HEK293T (cell line): ENCODE data around the gene TEX26.

ENCODE experiments used
- CTCF ChIA-PET: fragments of 350-600 bp; formaldehyde crosslinking; extraction: SDS; loops from one replicate; lab custom pipeline; 2021; ENCODE audit warnings: antibody characterized with exemption, inconsistent platforms; lab: Yijun Ruan, JAX
- POLR2A ChIA-PET: fragments of 350-600 bp; formaldehyde crosslinking; extraction: SDS; loops from one replicate; lab custom pipeline; 2020; ENCODE audit warnings: antibody characterized with exemption, inconsistent platforms; lab: Yijun Ruan, JAX
- DNase-seq: peaks from one replicate; pipeline ENCODE4 v3.0.0; 2012; ENCODE audit warnings: mixed read lengths; ENCODE audit errors: extremely low spot score
- ARNT ChIP-seq: fragments of 450-650 bp; IDR thresholded peaks from 2 replicates; pipeline ENCODE4 v1.6.1; 2017; ENCODE audit warnings: mild to moderate bottlenecking
- BHLHE40 ChIP-seq: fragments of 450-650 bp; IDR thresholded peaks from 2 replicates; pipeline ENCODE4 v1.6.1; 2016; ENCODE audit warnings: mild to moderate bottlenecking, moderate library complexity, borderline replicate concordance
- CTBP1 ChIP-seq: fragments of 450-650 bp; IDR thresholded peaks from 2 replicates; pipeline ENCODE4 v1.6.1; 2016; ENCODE audit warnings: borderline replicate concordance
- ELF4 ChIP-seq: fragments of 450-650 bp; IDR thresholded peaks from 2 replicates; pipeline ENCODE4 v1.6.1; 2017; ENCODE audit warnings: antibody characterized with exemption
- FOXA1 ChIP-seq: fragments of 450-650 bp; IDR thresholded peaks from 2 replicates; pipeline ENCODE4 v1.6.1; 2016; ENCODE audit warnings: mild to moderate bottlenecking
- FOXK2 ChIP-seq: fragments of 450-650 bp; IDR thresholded peaks from 2 replicates; pipeline ENCODE4 v1.6.1; 2016; ENCODE audit warnings: mild to moderate bottlenecking
- FOXM1 ChIP-seq: fragments of 450-650 bp; IDR thresholded peaks from 2 replicates; pipeline ENCODE4 v1.6.1; 2017; ENCODE audit warnings: mild to moderate bottlenecking, borderline replicate concordance
- HDGF ChIP-seq: fragments of 450-650 bp; IDR thresholded peaks from 2 replicates; pipeline ENCODE4 v1.6.1; 2017; ENCODE audit warnings: antibody characterized with exemption, borderline replicate concordance
- L3MBTL2 ChIP-seq: fragments of 450-650 bp; conservative IDR thresholded peaks from 2 replicates; pipeline ENCODE4 v1.6.1; 2016; ENCODE audit warnings: mild to moderate bottlenecking
- LEF1 ChIP-seq: fragments of 450-650 bp; IDR thresholded peaks from 2 replicates; pipeline ENCODE4 v1.6.1; 2017; ENCODE audit warnings: mild to moderate bottlenecking, borderline replicate concordance
- NFRKB ChIP-seq: fragments of 450-650 bp; IDR thresholded peaks from 2 replicates; pipeline ENCODE4 v1.6.1; 2016; ENCODE audit warnings: mild to moderate bottlenecking, moderate library complexity
- SP1 ChIP-seq: fragments of 450-650 bp; IDR thresholded peaks from 2 replicates; pipeline ENCODE4 v1.6.1; 2017
- SUZ12 ChIP-seq: fragments of 450-650 bp; IDR thresholded peaks from 2 replicates; pipeline ENCODE4 v1.6.1; 2016; ENCODE audit warnings: mild to moderate bottlenecking
- TARDBP ChIP-seq: fragments of 450-650 bp; IDR thresholded peaks from 2 replicates; pipeline ENCODE4 v1.6.1; 2016
- ZNF384 ChIP-seq: fragments of 450-650 bp; IDR thresholded peaks from 2 replicates; pipeline ENCODE4 v1.6.1; 2016
- TF ChIP-seq, protein P1 (sequence below): fragments of 450-650 bp; IDR thresholded peaks from 2 replicates; pipeline ENCODE4 v1.6.1; 2016

TEX26 gene

DNA sequence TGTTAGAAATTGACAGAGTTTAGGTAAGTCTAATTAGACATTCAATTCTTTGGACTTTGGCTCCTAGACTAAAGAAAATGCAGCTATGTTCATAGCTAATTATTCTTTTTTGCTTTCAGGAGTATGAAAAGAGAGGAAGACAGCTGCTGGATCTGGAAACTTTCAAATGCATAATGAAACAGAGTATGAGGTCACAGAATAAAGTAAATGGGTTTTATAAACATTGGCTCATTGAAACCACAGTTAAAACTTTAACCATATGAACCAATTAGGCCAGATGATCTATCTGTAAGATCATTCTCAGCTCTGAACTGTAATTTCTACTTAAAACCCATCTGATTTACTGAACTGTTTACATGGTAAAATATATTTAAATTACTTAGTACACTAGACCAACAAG, 82.7 kb downstream of the TEX26 start:
- ChIA-PET POLR2A (no interaction called here), CTCF (no interaction called here)
- no peak for DNase-seq

DNA sequence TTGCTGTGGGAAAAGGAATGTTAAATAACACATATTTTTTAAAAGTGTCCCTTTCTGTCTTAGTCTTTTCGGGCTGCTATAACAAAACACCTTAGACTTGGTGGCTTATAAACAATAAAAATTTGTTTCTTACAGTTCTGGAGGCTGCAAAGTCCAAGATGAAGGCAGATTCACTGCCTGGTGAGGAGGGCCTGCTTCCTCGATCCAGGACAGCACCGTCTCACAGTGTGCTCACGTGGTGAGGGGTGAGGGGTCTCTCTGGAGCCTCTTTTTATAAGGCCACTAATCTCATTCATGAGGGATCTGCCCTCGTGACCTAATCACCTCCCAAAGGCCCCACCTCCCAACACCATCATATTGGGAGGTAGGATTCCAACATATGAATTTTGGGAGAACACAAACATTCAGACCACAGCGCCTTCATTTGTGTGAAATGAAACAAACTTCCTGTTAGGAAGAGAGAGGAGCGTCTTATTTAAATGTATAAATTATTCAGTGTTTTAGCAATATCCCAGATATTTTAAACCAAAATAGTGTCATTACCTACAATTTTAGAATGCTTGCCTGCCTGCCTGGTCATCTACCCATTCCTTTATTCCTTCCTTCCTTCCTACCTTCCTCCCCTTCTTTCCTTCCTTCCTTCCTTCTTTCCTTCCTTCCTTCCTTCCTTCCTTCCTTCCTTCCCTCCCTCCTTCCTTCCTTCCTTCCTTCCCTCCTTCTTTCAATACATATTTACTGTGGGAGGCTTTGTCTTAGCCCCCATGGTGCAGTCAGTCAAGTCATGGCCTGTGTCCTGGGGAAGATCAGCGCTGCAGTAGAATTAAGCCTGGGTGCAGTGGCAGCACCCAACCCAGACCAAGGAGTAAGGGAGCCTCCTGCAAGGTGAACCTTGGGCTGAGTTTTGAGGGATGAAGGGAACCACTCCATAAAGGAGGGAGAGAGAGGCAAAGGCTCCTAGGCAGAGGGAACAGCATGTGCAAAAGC, 84.2 kb downstream of the TEX26 start:
- CTCF ChIA-PET: no interaction called here

More for the DNA sequence above, 82.7 kb downstream of the TEX26 start:
- TF ChIP-seq NFRKB: no peak
- no peak for TF ChIP-seq CTBP1
- no peak for TF ChIP-seq FOXK2
- no peak for TF ChIP-seq L3MBTL2
- TF ChIP-seq ZNF384: no peak
- no peak for TF ChIP-seq SUZ12
- TF ChIP-seq HDGF: no peak
- no peak for TF ChIP-seq FOXM1
- TF ChIP-seq TARDBP: no peak
- TF ChIP-seq BHLHE40: no peak
- TF ChIP-seq, protein P1, sequence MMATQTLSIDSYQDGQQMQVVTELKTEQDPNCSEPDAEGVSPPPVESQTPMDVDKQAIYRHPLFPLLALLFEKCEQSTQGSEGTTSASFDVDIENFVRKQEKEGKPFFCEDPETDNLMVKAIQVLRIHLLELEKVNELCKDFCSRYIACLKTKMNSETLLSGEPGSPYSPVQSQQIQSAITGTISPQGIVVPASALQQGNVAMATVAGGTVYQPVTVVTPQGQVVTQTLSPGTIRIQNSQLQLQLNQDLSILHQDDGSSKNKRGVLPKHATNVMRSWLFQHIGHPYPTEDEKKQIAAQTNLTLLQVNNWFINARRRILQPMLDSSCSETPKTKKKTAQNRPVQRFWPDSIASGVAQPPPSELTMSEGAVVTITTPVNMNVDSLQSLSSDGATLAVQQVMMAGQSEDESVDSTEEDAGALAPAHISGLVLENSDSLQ: no peak
- TF ChIP-seq FOXA1: no peak
- no peak for TF ChIP-seq LEF1
- no peak for TF ChIP-seq ELF4

DNA sequence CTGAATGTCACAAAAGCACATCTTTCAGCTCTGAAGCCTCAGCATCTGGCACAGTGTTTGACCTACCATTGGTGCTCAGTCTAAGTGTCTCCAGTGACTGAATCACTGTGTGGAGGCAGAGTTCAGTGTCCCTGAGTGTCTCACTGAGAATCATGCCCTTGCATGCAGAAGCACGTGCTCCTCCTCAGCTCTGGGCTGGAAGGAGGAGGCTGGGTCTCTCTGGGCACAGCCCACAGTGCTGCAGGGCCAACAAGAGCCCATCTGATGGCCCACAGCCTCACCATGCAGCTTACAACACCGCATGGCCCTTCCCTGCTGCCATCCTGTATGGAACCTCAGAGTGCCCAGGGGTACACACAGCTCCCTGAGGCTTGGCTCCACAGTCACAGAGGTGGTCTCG, 86.1 kb downstream of the TEX26 start:
- no peak for TF ChIP-seq FOXM1
- no peak for TF ChIP-seq NFRKB
- no peak for TF ChIP-seq ZNF384
- TF ChIP-seq FOXA1: no peak
- no peak for TF ChIP-seq SP1
- TF ChIP-seq SUZ12: no peak
- TF ChIP-seq, protein P1: no peak
- no peak for TF ChIP-seq ARNT
- TF ChIP-seq L3MBTL2: no peak
- no peak for TF ChIP-seq CTBP1
- ChIA-PET POLR2A (no interaction called here), CTCF (no interaction called here)
- no peak for DNase-seq

More for the DNA sequence above, 84.2 kb downstream of the TEX26 start:
- DNase-seq: no peak
- TF ChIP-seq L3MBTL2: no peak
- TF ChIP-seq HDGF: no peak
- no peak for TF ChIP-seq SUZ12
- no peak for TF ChIP-seq FOXM1
- TF ChIP-seq FOXK2: no peak
- no peak for TF ChIP-seq LEF1
- TF ChIP-seq ELF4: no peak
- TF ChIP-seq BHLHE40: no peak
- TF ChIP-seq CTBP1: no peak
- TF ChIP-seq SP1: no peak
- POLR2A ChIA-PET: no interaction called here

DNA sequence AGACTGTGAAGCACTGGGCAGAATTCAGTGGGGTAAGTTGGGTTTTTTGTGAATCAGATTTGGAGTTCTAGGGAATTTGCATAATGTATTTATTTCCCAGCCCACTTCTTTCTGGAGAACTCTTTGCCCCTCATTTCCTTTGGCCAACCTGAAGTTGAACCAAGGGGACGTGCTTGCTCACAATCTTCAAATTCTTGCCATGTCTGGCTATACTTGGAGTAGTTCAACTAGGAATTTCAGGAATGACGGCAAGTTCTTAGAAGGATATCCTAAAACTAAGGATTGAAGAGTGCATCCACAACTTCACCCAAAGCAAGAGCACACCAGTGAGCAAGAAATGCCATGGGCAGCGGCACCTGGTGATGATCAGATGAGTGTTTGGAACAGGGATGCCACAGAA, 88.5 kb downstream of the TEX26 start:
- ChIA-PET CTCF (no interaction called here), POLR2A (no interaction called here)
- no peak for DNase-seq
- TF ChIP-seq FOXA1 (no peak), TARDBP (no peak), SP1 (no peak)

DNA sequence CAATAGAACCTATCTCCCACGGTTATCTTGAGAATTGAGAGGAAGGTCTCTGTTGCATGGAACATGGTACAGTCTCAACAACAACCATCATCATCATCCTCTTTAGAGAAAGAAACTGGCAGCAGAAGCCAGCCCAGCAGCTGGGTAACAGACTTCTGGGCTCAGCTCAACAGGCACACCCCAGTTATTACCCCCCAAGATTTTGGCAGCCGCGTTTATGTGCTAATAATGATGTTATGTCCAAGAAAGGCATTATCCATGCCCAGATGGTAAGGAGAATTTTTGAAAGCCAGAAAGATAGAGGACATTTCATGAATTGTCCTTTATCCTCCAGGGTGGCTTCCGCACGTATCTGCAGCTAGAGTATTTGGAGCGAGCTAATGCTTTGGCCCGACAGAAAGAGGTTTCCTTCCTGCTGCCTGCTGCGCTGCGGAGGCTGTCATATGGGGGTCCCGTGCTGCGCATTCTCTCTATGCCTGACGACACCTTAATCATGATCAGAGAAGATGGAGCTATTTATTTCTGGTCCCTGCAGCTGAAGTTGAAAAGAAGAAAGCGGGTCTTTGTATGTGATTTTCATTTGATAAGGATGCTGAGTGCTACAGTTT, 89.9 kb downstream of the TEX26 start:
- TF ChIP-seq FOXK2 (no peak), TARDBP (no peak), CTBP1 (no peak), NFRKB (no peak), ELF4 (no peak), L3MBTL2 (no peak), BHLHE40 (no peak), LEF1 (no peak), FOXM1 (no peak), SUZ12 (no peak), HDGF (no peak), ZNF384 (no peak), ARNT (no peak), SP1 (no peak), FOXA1 (no peak)
- TF ChIP-seq, protein P1: no peak
- POLR2A ChIA-PET: no interaction called here
- DNase-seq: no peak
- CTCF ChIA-PET: no interaction called here
